Left ventricle myocardium inferior (tissue), 1 donor: ENCODE data around the gene KIAA0513. TPM values are rescaled to one million over a fixed set of nuclear protein-coding genes. Genes with fewer than 3 reads are reported as not detected.

Experiments
- DNase-seq: peaks from one replicate; pipeline ENCODE4 v3.0.0-alpha.2; 2020
- H3K27ac ChIP-seq: fragments of 200-600 bp; replicated peaks from 2 replicates; pipeline ENCODE4 v1.8.0; 2021
- H3K27me3 ChIP-seq: fragments of 200-600 bp; 2 replicates; pipeline ENCODE4 v1.8.0; 2021; ENCODE audit warnings: low read depth
- H3K36me3 ChIP-seq: fragments of 200-600 bp; 2 replicates; pipeline ENCODE4 v1.8.0; 2021
- H3K4me1 ChIP-seq: fragments of 200-600 bp; 2 replicates; pipeline ENCODE4 v1.8.0; 2021
- H3K4me3 ChIP-seq: fragments of 200-600 bp; 2 replicates; pipeline ENCODE4 v1.8.0; 2021; ENCODE audit warnings: mild to moderate bottlenecking, moderate library complexity
- H3K9me3 ChIP-seq: fragments of 200-600 bp; replicated peaks from 2 replicates; pipeline ENCODE4 v1.8.0; 2021
- intact Hi-C: fragments of 100-400 bp; cut with micrococcal nuclease; formaldehyde crosslinking; loops from one replicate; pipeline ENCODE4 v1.11.0; 2022
- total RNA-seq: library from RNA; stranded (reverse); fragmentation: NEBNext Ultra II Directional; extraction: Animal tissue kit (Norgen Biotek cat#: 25700); gene quantifications from one replicate; pipeline ENCODE4 v1.2.1, GENCODE V29; 2021
- TF ChIP-seq, protein P1 (sequence below): fragments of 200-600 bp; IDR thresholded peaks from 2 replicates; pipeline ENCODE4 v1.8.0; 2021; ENCODE audit warnings: antibody characterized with exemption, mild to moderate bottlenecking, borderline replicate concordance
- donor health status: DM: no; HTN: yes; CAD: no; lungs with severe emphysema.

The KIAA0513 gene
- total RNA-seq, 1 donor from 2014 or later = 10.0 TPM

DNA sequence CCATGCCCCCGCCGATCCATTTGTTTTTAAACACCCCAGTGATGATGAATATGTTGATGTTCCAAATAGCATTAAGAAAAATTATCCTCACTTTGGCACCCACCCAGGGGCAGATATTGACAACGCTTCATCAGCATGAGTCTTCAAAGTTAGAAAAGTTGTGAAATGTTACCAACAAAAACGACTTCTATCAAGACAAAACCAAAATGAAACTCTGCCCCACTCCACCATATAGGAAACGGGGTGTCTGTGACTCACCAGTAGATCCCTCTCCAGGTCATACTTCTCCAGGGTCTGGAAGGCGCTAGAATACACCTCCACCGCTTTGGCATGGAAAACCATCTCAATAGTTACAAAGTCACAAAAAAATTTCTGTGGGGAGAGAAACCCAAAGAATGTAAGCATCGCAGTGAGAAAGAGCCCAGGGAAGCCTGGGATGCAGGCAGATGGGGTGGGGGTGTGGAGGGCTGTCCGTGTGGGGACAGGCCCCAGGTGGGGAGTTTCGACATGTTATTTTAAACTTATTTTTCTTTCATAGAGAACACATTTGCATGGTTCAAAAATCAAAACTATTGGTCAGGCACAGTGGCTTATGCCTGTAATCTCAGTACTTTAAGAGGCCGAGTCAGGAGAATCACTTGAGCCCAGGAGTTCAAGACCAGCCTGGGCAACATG lies 74.5 kb downstream of the KIAA0513 start:
- DNase-seq = no peak
- no peak overlapping the region for H3K4me3 ChIP-seq
- H3K36me3 ChIP-seq = no peaks in the 10 kb centered on the region
- H3K4me1 ChIP-seq = no peaks in the 10 kb centered on the region
- intact Hi-C loops = no loop called here
- peaks cover 16% of the 10 kb centered on the region for H3K27me3 ChIP-seq
- no peak overlapping the region for H3K27ac ChIP-seq
- TF ChIP-seq, protein P1, sequence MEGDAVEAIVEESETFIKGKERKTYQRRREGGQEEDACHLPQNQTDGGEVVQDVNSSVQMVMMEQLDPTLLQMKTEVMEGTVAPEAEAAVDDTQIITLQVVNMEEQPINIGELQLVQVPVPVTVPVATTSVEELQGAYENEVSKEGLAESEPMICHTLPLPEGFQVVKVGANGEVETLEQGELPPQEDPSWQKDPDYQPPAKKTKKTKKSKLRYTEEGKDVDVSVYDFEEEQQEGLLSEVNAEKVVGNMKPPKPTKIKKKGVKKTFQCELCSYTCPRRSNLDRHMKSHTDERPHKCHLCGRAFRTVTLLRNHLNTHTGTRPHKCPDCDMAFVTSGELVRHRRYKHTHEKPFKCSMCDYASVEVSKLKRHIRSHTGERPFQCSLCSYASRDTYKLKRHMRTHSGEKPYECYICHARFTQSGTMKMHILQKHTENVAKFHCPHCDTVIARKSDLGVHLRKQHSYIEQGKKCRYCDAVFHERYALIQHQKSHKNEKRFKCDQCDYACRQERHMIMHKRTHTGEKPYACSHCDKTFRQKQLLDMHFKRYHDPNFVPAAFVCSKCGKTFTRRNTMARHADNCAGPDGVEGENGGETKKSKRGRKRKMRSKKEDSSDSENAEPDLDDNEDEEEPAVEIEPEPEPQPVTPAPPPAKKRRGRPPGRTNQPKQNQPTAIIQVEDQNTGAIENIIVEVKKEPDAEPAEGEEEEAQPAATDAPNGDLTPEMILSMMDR = no peak
- no peaks in the 10 kb centered on the region for H3K9me3 ChIP-seq

DNA sequence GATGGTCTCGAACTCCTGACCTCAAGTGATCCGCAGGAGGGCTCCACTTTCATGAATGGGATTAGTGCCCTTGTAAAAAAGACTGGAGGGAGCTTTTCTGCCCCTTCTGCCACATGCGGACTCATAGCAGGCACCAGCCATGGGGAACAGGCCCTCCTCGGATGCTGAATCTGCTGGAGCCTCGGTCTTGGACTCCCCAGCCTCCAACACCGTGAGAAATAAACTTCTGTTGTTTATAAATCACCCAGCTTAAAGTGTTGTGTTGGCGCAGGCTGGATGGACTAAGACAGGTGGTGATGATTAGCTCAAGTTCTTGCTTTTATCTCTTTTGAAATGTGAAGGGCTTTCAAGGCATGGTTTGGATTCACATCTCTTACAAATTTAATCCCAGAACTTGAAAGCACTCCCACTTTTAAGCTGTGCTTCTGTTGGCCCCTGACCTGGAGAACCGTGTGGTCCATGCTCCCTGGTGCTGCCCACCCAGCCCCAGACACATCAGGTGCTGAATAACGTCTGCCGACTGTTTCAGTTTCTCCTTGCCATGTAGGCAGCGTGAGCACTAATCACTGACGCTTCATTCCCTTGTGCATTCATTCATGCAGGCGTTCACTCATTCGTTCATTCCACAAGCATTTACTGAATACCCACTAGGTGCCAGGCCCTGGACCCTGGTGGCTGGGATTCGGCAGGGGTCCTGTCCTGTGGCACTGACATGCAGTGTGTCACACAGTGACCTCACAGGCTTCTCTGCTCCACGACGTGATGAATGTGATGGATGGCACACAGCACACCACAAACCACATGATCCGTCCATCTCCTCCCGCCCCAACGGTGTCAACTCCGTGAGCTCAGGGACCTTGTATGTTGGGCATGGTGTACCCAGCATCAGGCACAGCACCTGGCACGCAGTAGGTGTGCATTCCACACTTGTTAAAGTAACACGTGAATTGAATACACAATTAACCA lies 75.8 kb downstream of the KIAA0513 start:
- Histone ChIP-seq H3K4me1 (no peaks in the 10 kb centered on the region), H3K27ac (no peak overlapping the region), H3K27me3 (peaks cover 8% of the 10 kb centered on the region), H3K4me3 (no peak overlapping the region), H3K36me3 (no peaks in the 10 kb centered on the region), H3K9me3 (no peaks in the 10 kb centered on the region)
- TF ChIP-seq, protein P1 = no peak
- no peak for DNase-seq
- intact Hi-C loops = no loop called here

DNA sequence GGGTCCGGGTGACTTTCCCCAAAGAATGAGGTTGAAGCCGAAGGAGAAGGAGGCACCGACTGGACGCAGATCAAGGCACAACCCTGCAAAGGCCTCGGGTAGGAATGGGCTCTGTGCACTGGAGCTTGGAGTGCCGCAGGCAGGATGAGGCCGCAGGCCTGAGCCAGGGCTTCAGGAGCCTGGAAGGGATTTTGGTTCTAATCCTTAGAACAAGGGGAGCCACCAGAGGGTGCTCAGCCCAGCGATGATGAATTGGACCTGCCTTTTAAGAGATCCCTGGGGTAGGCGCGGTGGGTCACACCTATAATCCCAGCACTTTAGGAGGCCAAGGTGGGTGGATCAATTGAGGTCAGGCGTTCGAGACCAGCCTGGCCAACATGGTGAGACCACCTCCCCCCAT lies 76.6 kb downstream of the KIAA0513 start:
- intact Hi-C loops = no loop called here
- H3K36me3 ChIP-seq = no peaks in the 10 kb centered on the region
- DNase-seq = no peak
- H3K27ac ChIP-seq = no peak overlapping the region
- no peaks in the 10 kb centered on the region for H3K4me1 ChIP-seq
- TF ChIP-seq, protein P1 = no peak
- H3K27me3 ChIP-seq = peaks cover 5% of the 10 kb centered on the region
- H3K4me3 ChIP-seq = no peak overlapping the region
- no peaks in the 10 kb centered on the region for H3K9me3 ChIP-seq

GRCh38 chr16:85104821-85105391 lies 77.3 kb downstream of the KIAA0513 start:
- no peak overlapping the region for H3K27ac ChIP-seq
- intact Hi-C loops = no loop called here

DNA sequence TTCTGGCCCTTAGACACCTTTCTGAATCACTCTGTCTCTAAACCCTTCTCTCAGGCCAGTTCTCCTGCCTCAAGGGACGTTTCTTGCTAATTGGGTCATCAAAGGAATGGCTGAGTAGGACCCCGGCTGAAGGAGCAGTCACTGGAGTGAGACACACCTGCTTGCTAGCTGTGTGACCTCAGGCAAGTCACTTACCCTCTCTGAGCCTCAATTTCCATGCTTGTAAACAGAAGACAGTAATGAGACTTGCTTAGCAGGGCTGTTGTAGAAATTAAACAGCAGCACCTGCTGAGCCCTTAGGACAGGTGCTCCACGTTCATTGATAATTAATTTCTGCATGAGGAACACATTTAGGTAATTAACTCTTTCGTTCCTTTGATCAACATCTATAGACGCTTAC lies 77.9 kb downstream of the KIAA0513 start:
- TF ChIP-seq, protein P1 = no peak
- no peak overlapping the region for H3K4me3 ChIP-seq
- H3K9me3 ChIP-seq = no peaks in the 10 kb centered on the region
- DNase-seq = no peak
- no peaks in the 10 kb centered on the region for H3K4me1 ChIP-seq
- H3K36me3 ChIP-seq = no peaks in the 10 kb centered on the region
- H3K27me3 ChIP-seq = peaks cover 5% of the 10 kb centered on the region
- intact Hi-C loops = no loop called here
- H3K27ac ChIP-seq = no peak overlapping the region

More at GRCh38 chr16:85104821-85105391, 77.3 kb downstream of the KIAA0513 start:
- Histone ChIP-seq H3K36me3 (no peaks in the 10 kb centered on the region), H3K27me3 (peaks cover 5% of the 10 kb centered on the region), H3K4me3 (no peak overlapping the region), H3K4me1 (no peaks in the 10 kb centered on the region), H3K9me3 (no peaks in the 10 kb centered on the region)
- no peak for DNase-seq
- TF ChIP-seq, protein P1 = no peak
